Measurements from ENCODE around the gene PCBP2.

The PCBP2 gene

GRCh38 chr12:53510181-53510812 is 58.4 kb downstream of the PCBP2 start:
- DNase-seq: no peak

- DNase-seq: no peak
Observed at GRCh38 chr12:53513712-53514410, 62.0 kb downstream of the PCBP2 start.

GRCh38 chr12:53514628-53515290 is 62.9 kb downstream of the PCBP2 start:
- DNase-seq: no peak

- no peak for DNase-seq
Observed at GRCh38 chr12:53515291-53515680, 63.4 kb downstream of the PCBP2 start.

GRCh38 chr12:53516758-53517455 is 65.0 kb downstream of the PCBP2 start:
- no peak for DNase-seq

GRCh38 chr12:53518381-53518780 is 66.5 kb downstream of the PCBP2 start:
- no peak for DNase-seq

GRCh38 chr12:53523131-53523530 is 71.2 kb downstream of the PCBP2 start:
- DNase-seq: no peak

- DNase-seq: no peak
Observed at GRCh38 chr12:53524476-53524875, 72.6 kb downstream of the PCBP2 start.

GRCh38 chr12:53530061-53530460 is 78.2 kb downstream of the PCBP2 start:
- DNase-seq: no peak

Data from femur (tissue), 1 donor.